CD8-positive, alpha-beta memory T cell (primary cell): ENCODE results near the gene TARBP2. TPM values are rescaled to one million over a fixed set of nuclear protein-coding genes. Genes with fewer than 3 reads are reported as not detected.

Source experiments
- CTCF ChIA-PET: fragments of 350-600 bp; sonication (Branson Sonifier 250); formaldehyde crosslinking; loops from one replicate; lab custom pipeline; 2021; ENCODE audit warnings: antibody characterized with exemption; lab: Charles Lee
- POLR2A ChIA-PET: fragments of 350-600 bp; sonication (Branson Sonifier 250); formaldehyde crosslinking; loops from one replicate; lab custom pipeline; 2021; ENCODE audit warnings: antibody characterized with exemption; lab: Charles Lee
- DNase-seq, 5 donors: peaks; one replicate each; pipeline versions ENCODE4 v3.0.0 to v3.0.0-alpha.2; 2020 to 2022; ENCODE audit warnings: mixed read lengths in 1 of 5
- H3K27ac ChIP-seq: one replicate; pipeline ENCODE4 v1.7.0; 2013; ENCODE audit warnings: low read depth, mild to moderate bottlenecking, low read length, moderate library complexity
- H3K27me3 ChIP-seq: 2 replicates; pipeline ENCODE4 v1.7.0; 2013; ENCODE audit warnings: low read length, mild to moderate bottlenecking; ENCODE audit not compliant: insufficient read depth, poor library complexity, severe bottlenecking
- H3K36me3 ChIP-seq: 2 replicates; pipeline ENCODE4 v1.7.0; 2013; ENCODE audit warnings: mild to moderate bottlenecking, low read length, moderate library complexity; ENCODE audit not compliant: insufficient read depth
- H3K4me1 ChIP-seq: 2 replicates; pipeline ENCODE4 v1.7.0; 2013; ENCODE audit warnings: mild to moderate bottlenecking, low read length, moderate library complexity; ENCODE audit not compliant: insufficient read depth
- H3K4me3 ChIP-seq: 2 replicates; pipeline ENCODE4 v1.7.0; 2013; ENCODE audit warnings: mild to moderate bottlenecking, low read length
- H3K9me3 ChIP-seq: 2 replicates; pipeline ENCODE4 v1.7.0; 2013; ENCODE audit warnings: mild to moderate bottlenecking, low read length
- H3K27ac Mint-ChIP-seq, 8 donors: one replicate each; pipeline ENCODE4 v1.8.0; 2020 to 2021; ENCODE audit warnings: mixed read lengths in 8 of 8, mild to moderate bottlenecking in 6 of 8, inconsistent platforms in 3 of 8, moderate library complexity in 3 of 8
- H3K27me3 Mint-ChIP-seq, 2 donors: one replicate each; pipeline ENCODE4 v1.8.0; 2020 to 2021; ENCODE audit warnings: mixed read lengths in 2 of 2, mild to moderate bottlenecking in 1 of 2, moderate library complexity in 1 of 2
- H3K36me3 Mint-ChIP-seq, 3 donors: one replicate each; pipeline ENCODE4 v1.8.0; 2020 to 2021; ENCODE audit warnings: mixed read lengths in 3 of 3, inconsistent platforms in 1 of 3, mild to moderate bottlenecking in 1 of 3
- H3K4me1 Mint-ChIP-seq, 3 donors: one replicate each; pipeline ENCODE4 v1.8.0; 2020 to 2021; ENCODE audit warnings: mixed read lengths in 3 of 3, inconsistent platforms in 1 of 3, mild to moderate bottlenecking in 1 of 3
- H3K4me3 Mint-ChIP-seq, 7 donors: one replicate each; pipeline ENCODE4 v1.8.0; 2020 to 2021; ENCODE audit warnings: mixed read lengths in 7 of 7, mild to moderate bottlenecking in 6 of 7, moderate library complexity in 4 of 7, inconsistent platforms in 2 of 7
- H3K9me3 Mint-ChIP-seq, 5 donors: one replicate each; pipeline ENCODE4 v1.8.0; 2020 to 2022; ENCODE audit warnings: mixed read lengths in 5 of 5, mild to moderate bottlenecking in 3 of 5, moderate library complexity in 2 of 5, inconsistent platforms in 1 of 5
- polyA plus RNA-seq: library from polyadenylated mRNA; unstranded; fragments of 300-500 nt; fragmentation: Illumina TruSeq; gene quantifications from one replicate; pipeline ENCODE4 v1.2.3, GENCODE V29; 2021
- total RNA-seq, 2 experiments: library from RNA; stranded (reverse); gene quantifications; one replicate each; pipeline ENCODE4 v1.2.3, GENCODE V29; 2021

The TARBP2 gene
- total RNA-seq = 10 to 100 TPM; 62.1 to 65.1 TPM
- polyA plus RNA-seq = 26.3 TPM

- Mint-ChIP-seq H3K9me3 (no peaks in the 10 kb centered on the region), H3K36me3 (peaks cover 0 to 31% (median 3%) of the 10 kb centered on the region in 3 donors), H3K4me1 (peaks cover 28 to 56% (median 43%) of the 10 kb centered on the region in 3 donors), H3K27ac (peak within 1 kb of the TSS; percentile 91 to 100 (median 96)), H3K27me3 (no peaks in the 10 kb centered on the region), H3K4me3 (peak within 1 kb of the TSS; percentile 78 to 96 (median 91))
- peak; percentile 95 to 99 (median 98) for DNase-seq
- H3K4me3 ChIP-seq = peak within 1 kb of the TSS; percentile 66
- H3K9me3 ChIP-seq = no peaks in the 10 kb centered on the region
- peaks cover 31% of the 10 kb centered on the region for H3K4me1 ChIP-seq
- H3K27me3 ChIP-seq = no peaks in the 10 kb centered on the region
- CTCF ChIA-PET = interaction anchor here (0.9 to 2.8 kb wide), 15 partner anchors 8 to 233 kb away, joined by 3 to 12 read pairs (median 5); partner anchors contain the start of genes AAAS, ESPL1 and MYG1
- peak within 1 kb of the TSS; percentile 94 for H3K27ac ChIP-seq
- POLR2A ChIA-PET = interaction anchor here (0.5 to 2.0 kb wide), 34 partner anchors 8 to 997 kb away, joined by 3 to 31 read pairs (median 4); partner anchors contain the start of genes AAAS, ATP5MC2, CBX5 and CSAD
- peaks cover 2% of the 10 kb centered on the region for H3K36me3 ChIP-seq
Observed at GRCh38 chr12:53500776-53501614, at the start of gene TARBP2. Gene TARBP2, plus strand, starts transcription at chr12:53501283. Its CDS starts 126 bp downstream, at chr12:53501409.

GRCh38 chr12:53451661-53452158, 49.4 kb upstream of the TARBP2 start, which contains the start of gene PCBP2:
Gene PCBP2, plus strand, starts transcription at chr12:53452102. Its CDS starts 2,699 bp downstream, at chr12:53454801.
- peak within 1 kb of the TSS; percentile 84 to 100 (median 98) for H3K4me3 Mint-ChIP-seq
- H3K27me3 ChIP-seq = no peaks in the 10 kb centered on the region
- peak; percentile 95 to 99 (median 97) for DNase-seq
- peak within 1 kb of the TSS; percentile 35 to 100 (median 98) for H3K27ac Mint-ChIP-seq
- POLR2A ChIA-PET = interaction anchor here (1.0 kb wide), 2 partner anchors 10 to 49 kb away, joined by 3 to 4 read pairs; partner anchors contain the start of genes PRR13 and TARBP2
- H3K9me3 Mint-ChIP-seq = peaks cover 0 to 2% (median 0%) of the 10 kb centered on the region in 5 donors
- peak within 1 kb of the TSS; percentile 78 for H3K27ac ChIP-seq
- peaks cover 0 to 2% of the 10 kb centered on the region in 2 donors for H3K27me3 Mint-ChIP-seq
- H3K36me3 Mint-ChIP-seq = peaks cover 0 to 58% (median 14%) of the 10 kb centered on the region in 3 donors
- H3K4me3 ChIP-seq = peak within 1 kb of the TSS; percentile 80
- H3K36me3 ChIP-seq = peaks cover 26% of the 10 kb centered on the region
- H3K4me1 Mint-ChIP-seq = peaks cover 34 to 46% (median 42%) of the 10 kb centered on the region in 3 donors
- no peaks in the 10 kb centered on the region for H3K9me3 ChIP-seq
- CTCF ChIA-PET = interaction anchor here (1.0 to 1.3 kb wide), 4 partner anchors 50 to 131 kb away, joined by 3 to 4 read pairs (median 3); partner anchors contain the start of gene TARBP2
- H3K4me1 ChIP-seq = peaks cover 24% of the 10 kb centered on the region

- Histone ChIP-seq H3K4me1 (peaks cover 24% of the 10 kb centered on the region), H3K27me3 (no peaks in the 10 kb centered on the region), H3K36me3 (peaks cover 30% of the 10 kb centered on the region), H3K27ac (peak overlapping the region; percentile 78), H3K4me3 (peak overlapping the region; percentile 80), H3K9me3 (no peaks in the 10 kb centered on the region)
- CTCF ChIA-PET = interaction anchor here (1.0 to 1.7 kb wide), 3 partner anchors 21 to 42 kb away, joined by 3 read pairs; no protein-coding TSS in a partner anchor
- peak; percentile 67 to 87 (median 78) for DNase-seq
- Mint-ChIP-seq H3K27me3 (peaks cover 0 to 2% of the 10 kb centered on the region in 2 donors), H3K27ac (peak overlapping the region; percentile 35 to 100 (median 98)), H3K4me1 (peaks cover 35 to 46% (median 42%) of the 10 kb centered on the region in 3 donors), H3K4me3 (peak overlapping the region; percentile 84 to 100 (median 98)), H3K36me3 (peaks cover 0 to 60% (median 14%) of the 10 kb centered on the region in 3 donors), H3K9me3 (peaks cover 0 to 2% (median 0%) of the 10 kb centered on the region in 5 donors)
- POLR2A ChIA-PET = interaction anchor here (0.7 to 1.5 kb wide), 5 partner anchors 11 to 49 kb away, joined by 3 to 9 read pairs (median 6); partner anchors contain the start of genes MAP3K12 and TARBP2
Observed at GRCh38 chr12:53452159-53453077, 48.7 kb upstream of the TARBP2 start.

- Histone ChIP-seq H3K36me3 (peaks cover 35% of the 10 kb centered on the region), H3K27me3 (no peaks in the 10 kb centered on the region), H3K4me3 (no peak overlapping the region)
Observed at GRCh38 chr12:53453953-53454640, 47.0 kb upstream of the TARBP2 start.

GRCh38 chr12:53454707-53455106, 46.4 kb upstream of the TARBP2 start:
- Mint-ChIP-seq H3K36me3 (peaks cover 4 to 68% (median 18%) of the 10 kb centered on the region in 3 donors), H3K27ac (peak overlapping the region in 3 of 8 donors; percentile 23 to 66 (median 35)), H3K4me3 (peak overlapping the region in 6 of 7 donors; percentile 13 to 100 (median 79)), H3K9me3 (peaks cover 0 to 2% (median 0%) of the 10 kb centered on the region in 5 donors), H3K4me1 (peaks cover 35 to 46% (median 45%) of the 10 kb centered on the region in 3 donors), H3K27me3 (peaks cover 0 to 2% of the 10 kb centered on the region in 2 donors)
- Histone ChIP-seq H3K4me3 (no peak overlapping the region), H3K36me3 (peaks cover 41% of the 10 kb centered on the region), H3K4me1 (peaks cover 24% of the 10 kb centered on the region), H3K27me3 (no peaks in the 10 kb centered on the region), H3K27ac (no peak overlapping the region), H3K9me3 (no peaks in the 10 kb centered on the region)
- DNase-seq = no peak
- POLR2A ChIA-PET = interaction anchor here (1.1 to 1.9 kb wide), 5 partner anchors 12 to 46 kb away, joined by 3 to 13 read pairs (median 4); partner anchors contain the start of gene TARBP2
- CTCF ChIA-PET = interaction anchor here (0.9 to 1.4 kb wide), 4 partner anchors 19 to 133 kb away, joined by 3 to 6 read pairs (median 4); partner anchors contain the start of gene AAAS

More at GRCh38 chr12:53453953-53454640, 47.0 kb upstream of the TARBP2 start:
- peaks cover 24% of the 10 kb centered on the region for H3K4me1 ChIP-seq
- CTCF ChIA-PET = interaction anchor here (0.9 to 1.7 kb wide), 4 partner anchors 20 to 54 kb away, joined by 3 to 4 read pairs (median 4); no protein-coding TSS in a partner anchor
- POLR2A ChIA-PET = interaction anchor here (0.5 to 1.9 kb wide), 8 partner anchors 11 to 221 kb away, joined by 3 to 13 read pairs (median 4); partner anchors contain the start of genes ATP5MC2 and TARBP2
- no peak overlapping the region for H3K27ac ChIP-seq
- peak overlapping the region; percentile 84 to 100 (median 98) for H3K4me3 Mint-ChIP-seq
- peaks cover 2 to 64% (median 15%) of the 10 kb centered on the region in 3 donors for H3K36me3 Mint-ChIP-seq
- H3K9me3 ChIP-seq = no peaks in the 10 kb centered on the region
- H3K27me3 Mint-ChIP-seq = peaks cover 0 to 2% of the 10 kb centered on the region in 2 donors
- peaks cover 0 to 2% (median 0%) of the 10 kb centered on the region in 5 donors for H3K9me3 Mint-ChIP-seq
- peak overlapping the region; percentile 25 to 100 (median 91) for H3K27ac Mint-ChIP-seq
- DNase-seq = no peak
- H3K4me1 Mint-ChIP-seq = peaks cover 34 to 44% (median 43%) of the 10 kb centered on the region in 3 donors

GRCh38 chr12:53456654-53457366, 44.3 kb upstream of the TARBP2 start:
- no peak for DNase-seq
- no peaks in the 10 kb centered on the region for H3K9me3 ChIP-seq
- Mint-ChIP-seq H3K4me3 (peak overlapping the region in 1 of 7 donors; percentile 26), H3K36me3 (peaks cover 19 to 86% (median 33%) of the 10 kb centered on the region in 3 donors), H3K9me3 (peaks cover 0 to 2% (median 0%) of the 10 kb centered on the region in 5 donors), H3K27ac (peak overlapping the region in 2 of 8 donors; percentile 35 to 63), H3K4me1 (peaks cover 45 to 54% (median 52%) of the 10 kb centered on the region in 3 donors), H3K27me3 (peaks cover 0 to 2% of the 10 kb centered on the region in 2 donors)
- H3K27me3 ChIP-seq = no peaks in the 10 kb centered on the region
- no peak overlapping the region for H3K27ac ChIP-seq
- H3K4me1 ChIP-seq = peaks cover 32% of the 10 kb centered on the region
- POLR2A ChIA-PET = interaction anchor here (1.4 kb wide), 1 partner anchor 15 kb away, joined by 3 read pairs; the partner anchor contains the start of gene PRR13
- no peak overlapping the region for H3K4me3 ChIP-seq
- H3K36me3 ChIP-seq = peaks cover 62% of the 10 kb centered on the region
- CTCF ChIA-PET = interaction anchor here (1.2 kb wide), 1 partner anchor 52 kb away, joined by 4 read pairs; no protein-coding TSS in a partner anchor
